GM18861 (cell line): ENCODE results near the gene MOGAT1.

Experiments used
- ATAC-seq: cut with Tn5 transposase; IDR thresholded peaks from one replicate; pipeline ENCODE4 v1.9.1; 2021; ENCODE audit not compliant: unreplicated experiment

Gene MOGAT1, protein sequence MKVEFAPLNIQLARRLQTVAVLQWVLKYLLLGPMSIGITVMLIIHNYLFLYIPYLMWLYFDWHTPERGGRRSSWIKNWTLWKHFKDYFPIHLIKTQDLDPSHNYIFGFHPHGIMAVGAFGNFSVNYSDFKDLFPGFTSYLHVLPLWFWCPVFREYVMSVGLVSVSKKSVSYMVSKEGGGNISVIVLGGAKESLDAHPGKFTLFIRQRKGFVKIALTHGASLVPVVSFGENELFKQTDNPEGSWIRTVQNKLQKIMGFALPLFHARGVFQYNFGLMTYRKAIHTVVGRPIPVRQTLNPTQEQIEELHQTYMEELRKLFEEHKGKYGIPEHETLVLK

DNA sequence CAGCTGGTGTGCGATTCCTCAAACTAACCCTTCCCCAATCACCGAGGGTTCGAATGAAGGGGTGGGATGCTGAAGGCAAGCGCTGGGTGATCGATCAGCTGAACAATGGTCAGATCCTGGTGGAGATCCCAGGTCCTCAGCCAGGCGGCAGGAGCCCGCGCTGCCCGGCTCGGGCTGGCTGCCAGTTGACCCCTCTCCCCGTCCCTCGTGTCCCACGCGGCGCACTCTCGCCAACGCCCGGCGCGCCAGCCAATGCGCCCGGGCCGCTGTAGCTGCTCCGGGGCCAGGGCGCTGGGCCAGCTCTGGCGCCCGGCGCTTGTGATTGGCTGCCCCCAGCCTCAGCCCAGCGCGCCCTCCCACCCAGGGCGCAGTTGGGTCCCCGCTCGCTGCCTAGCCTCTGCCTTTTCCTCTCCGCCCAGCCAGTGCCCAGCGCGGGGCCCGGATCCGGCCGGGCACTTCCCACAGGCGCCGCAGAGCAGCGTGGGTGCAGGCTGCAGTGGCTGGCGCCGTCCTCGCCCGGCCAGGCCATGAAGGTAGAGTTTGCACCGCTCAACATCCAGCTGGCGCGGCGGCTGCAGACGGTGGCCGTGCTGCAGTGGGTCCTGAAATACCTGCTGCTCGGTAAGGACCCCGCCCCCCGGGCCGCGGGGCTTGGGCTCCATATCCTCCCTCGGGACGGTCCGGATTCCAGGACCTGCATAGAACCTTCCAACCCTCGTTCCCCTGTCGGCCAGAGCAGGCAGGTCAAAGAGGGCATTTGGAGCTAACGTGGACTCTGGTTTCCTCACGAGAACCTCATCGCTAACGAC is at the start of gene MOGAT1:
TSS of gene MOGAT1 (plus strand) at position 400 of the 809 bp plus-strand sequence. CDS start at position 528, 128 bp downstream.
- ATAC-seq, result no peak

DNA sequence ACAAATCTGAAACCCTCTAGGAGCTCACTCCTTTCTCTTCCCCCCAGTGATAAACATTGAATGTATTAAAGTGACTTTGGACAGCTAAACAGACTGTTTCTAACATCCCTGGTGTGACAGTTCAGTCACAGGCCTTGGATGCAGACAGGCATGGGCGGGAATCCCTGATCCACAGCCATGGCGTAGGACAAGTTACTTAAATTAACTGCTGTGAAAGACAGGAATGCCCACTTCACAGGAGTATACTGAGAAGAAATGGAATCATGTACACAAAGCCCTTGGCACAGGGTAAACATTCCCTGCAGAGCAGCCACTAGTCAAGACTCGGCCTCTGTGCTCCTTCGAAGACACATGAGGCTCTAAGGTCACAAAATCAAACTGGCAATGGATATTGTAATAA is 49.6 kb upstream of the MOGAT1 start:
- no peak for ATAC-seq

DNA sequence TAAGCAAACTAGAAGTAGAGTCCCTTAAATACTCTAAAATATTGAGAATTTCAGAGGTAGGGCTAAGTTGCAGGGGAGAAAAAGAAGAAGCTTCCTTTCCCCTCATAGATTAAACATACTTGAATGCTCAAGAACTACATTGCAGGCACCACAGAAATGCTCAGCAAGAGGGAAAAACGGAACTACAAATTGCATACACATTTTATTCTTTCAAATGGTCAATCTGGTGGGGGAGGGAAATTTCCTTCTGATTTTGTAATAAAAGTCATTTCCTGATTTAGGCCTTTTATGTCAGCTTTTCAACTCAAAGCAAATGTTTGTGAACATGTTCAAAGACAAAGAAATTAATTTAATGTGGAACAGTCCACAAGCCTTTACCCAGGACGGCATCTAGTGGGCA is 48.5 kb upstream of the MOGAT1 start:
- no peak for ATAC-seq

DNA sequence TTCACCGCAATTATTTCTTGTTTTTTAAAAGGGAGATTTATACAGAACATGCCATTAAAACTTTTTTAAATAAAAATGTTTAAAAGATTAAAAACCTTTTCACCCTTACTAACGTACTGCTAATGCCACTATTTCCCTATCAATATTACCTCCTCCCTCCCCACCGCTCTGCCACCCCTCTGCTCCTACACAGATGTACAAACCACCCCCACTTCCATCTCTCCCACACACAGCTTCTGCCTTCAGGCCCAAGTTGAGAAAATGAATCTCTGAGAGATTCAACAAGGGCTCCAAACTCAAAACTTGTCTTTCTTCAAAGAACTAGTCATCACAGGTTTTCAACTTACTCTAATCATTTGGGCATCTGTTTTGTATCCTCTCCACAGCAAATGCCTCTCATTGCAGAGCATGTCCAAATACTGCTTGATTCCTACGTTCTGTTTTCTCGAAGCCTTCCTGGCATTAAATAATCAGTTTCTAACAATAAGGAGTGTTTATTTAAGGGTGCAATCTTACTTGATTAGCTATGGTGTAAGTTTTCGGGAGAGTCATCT is 47.6 kb upstream of the MOGAT1 start:
- no peak for ATAC-seq

DNA sequence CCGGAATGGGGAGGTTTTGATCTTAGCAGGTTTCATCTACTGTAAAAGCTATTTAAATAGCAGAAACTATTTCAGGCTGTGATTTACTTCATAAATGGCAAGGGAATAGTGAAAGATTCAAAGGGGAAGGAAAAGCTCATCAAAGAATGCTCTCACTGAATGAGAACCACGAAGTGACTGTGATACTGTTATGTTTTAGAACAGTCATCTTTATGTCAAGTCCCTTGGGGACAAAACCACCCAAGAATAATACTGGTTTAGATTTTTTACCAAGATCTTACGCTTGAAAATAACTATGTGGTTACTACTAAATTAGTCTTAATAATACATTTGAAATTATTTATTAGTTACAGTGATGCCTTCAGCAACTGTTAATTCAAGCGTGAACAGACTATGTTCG is 43.7 kb upstream of the MOGAT1 start:
- ATAC-seq, result no peak

DNA sequence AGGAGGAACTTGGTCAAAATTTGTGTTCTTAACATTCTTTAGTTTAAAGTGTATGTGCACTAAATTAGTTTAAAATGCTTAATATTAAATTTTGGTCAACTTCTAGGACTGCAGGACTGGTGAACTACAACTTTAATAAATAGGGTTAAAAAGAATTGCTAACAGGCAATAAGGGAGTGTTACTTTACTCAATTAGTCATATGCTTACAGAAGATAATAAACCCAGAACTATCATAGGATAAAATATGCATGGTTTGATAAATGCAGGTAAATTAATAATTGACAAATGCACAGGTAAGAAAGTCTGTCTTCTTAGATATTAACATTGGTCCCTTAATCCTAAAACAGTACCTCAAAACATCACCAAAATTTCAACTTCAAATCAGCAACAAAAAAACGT is 36.2 kb upstream of the MOGAT1 start:
- no peak for ATAC-seq

DNA sequence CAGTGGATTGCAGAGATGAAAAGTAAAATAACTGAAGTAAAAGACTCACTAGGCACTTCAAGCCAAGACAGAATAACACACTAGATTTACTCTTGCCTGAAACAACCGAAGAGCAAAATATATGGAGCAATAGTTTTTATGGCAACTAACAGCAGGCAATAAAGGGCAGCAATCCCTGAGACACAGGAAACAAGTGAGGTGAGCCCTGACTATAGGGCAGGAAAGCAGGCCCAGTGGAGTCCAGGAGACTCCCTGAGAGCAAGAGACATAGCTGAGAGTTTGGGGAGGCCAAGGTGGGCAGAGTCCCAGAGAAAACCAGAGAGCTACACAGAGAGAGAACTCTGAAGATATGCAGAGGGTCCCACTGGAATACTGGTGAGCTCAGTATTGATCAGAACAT is 34.4 kb upstream of the MOGAT1 start:
- ATAC-seq, result no peak

DNA sequence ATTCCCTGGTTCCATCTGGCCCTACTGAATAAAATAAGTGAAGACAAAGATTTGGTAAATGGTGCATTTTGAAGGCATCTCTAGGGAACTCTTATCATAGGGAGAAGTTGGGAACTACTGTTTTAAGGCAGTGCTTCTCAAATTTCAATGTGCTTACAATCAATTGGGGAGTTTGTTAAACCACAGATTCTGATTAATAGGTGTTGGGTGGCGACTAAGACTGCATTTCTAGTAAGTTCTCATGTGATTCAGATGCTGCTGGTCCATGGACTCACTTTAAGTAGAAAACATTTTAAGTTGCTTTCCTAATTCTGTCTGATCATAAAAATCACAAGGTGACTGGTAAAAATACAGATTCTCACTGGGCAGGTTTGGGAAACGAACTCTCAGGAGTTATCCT is 30.1 kb upstream of the MOGAT1 start:
- no peak for ATAC-seq

DNA sequence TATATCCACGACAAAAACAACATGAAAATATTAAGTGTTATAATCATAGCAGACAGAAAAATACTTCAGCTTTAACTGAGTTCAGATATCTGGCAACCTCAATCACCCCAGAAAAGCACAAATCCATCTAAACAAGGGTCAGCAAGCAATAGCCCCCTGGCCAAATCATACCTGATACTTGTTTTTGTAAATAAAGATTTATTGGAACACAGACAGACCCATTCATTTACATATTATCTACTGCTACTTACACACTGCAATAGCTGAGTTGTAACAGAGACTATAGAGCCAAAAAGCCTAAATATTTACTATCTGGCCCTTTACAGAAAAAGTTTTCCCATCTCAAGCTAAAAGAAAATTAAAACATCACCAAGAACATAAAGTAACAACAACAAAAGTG is 28.3 kb upstream of the MOGAT1 start:
- ATAC-seq, result no peak

DNA sequence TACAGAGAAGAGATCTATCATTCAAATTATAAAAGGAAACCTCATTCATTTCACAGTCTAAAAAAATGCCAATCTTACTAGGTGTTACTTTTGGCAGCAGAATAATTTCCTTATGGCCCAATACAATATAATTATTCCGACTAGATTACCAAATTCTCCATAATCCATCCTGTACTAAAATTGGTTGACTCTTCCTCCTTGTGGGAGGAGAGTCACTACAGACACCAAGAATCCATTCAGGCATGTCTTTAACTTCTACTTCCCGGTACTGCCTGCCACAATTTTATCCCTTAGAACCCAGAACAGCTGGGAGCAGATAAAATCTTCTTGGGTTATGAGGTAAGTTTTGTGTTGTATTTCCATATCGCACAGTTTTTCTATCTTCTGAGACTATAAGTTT is 25.4 kb upstream of the MOGAT1 start:
- no peak for ATAC-seq

DNA sequence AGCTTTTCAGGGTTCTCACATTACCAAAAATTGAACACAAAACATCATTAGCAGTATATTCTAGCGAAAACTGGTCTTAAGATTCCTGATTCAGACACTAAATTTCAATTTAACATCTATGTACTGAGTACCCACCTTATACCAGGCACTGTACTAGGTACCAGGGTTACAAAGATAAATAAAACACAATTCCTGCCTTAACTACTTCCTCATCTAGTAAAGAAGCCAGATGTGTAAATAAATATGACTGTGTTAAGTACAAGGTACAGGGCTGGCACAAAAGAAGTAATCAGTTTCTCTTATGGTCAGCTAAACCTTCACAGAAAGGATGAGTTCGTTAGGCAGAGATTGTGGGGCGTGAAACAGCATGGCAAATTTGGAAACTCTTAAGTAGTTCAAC is 21.7 kb upstream of the MOGAT1 start:
- no peak for ATAC-seq

DNA sequence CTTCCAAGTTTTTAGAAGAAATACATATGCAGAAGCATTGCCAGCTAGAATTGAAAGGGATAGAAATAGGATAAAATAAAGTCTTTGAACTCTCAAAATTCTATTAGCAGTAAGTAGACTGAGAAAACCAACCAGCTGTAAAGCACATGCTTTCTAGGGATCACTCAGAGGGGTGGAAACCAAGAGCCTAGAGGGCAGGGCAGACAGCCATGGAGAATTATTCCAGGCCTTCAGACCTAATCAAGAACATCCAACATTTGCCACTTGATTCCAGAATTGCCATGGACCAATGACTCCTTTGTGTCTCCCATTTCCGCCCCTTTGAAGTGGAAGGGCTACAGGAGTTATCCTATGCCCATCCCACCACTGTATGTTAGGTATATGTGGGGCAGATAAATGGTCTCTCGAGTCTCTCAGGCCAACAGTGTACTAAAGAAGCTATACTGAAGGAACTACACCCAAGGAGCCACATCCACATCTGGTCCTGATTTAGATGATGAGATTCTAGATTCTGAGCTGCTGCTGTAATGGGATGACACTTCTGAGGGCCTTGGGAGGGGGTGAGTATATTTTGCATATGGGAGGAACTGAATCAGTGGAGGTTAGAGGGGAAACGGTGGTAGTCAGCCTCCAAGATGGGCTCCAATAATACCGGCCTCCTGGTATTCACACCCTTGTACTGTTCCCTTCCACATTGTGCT is 19.6 kb upstream of the MOGAT1 start:
- ATAC-seq, result no peak

DNA sequence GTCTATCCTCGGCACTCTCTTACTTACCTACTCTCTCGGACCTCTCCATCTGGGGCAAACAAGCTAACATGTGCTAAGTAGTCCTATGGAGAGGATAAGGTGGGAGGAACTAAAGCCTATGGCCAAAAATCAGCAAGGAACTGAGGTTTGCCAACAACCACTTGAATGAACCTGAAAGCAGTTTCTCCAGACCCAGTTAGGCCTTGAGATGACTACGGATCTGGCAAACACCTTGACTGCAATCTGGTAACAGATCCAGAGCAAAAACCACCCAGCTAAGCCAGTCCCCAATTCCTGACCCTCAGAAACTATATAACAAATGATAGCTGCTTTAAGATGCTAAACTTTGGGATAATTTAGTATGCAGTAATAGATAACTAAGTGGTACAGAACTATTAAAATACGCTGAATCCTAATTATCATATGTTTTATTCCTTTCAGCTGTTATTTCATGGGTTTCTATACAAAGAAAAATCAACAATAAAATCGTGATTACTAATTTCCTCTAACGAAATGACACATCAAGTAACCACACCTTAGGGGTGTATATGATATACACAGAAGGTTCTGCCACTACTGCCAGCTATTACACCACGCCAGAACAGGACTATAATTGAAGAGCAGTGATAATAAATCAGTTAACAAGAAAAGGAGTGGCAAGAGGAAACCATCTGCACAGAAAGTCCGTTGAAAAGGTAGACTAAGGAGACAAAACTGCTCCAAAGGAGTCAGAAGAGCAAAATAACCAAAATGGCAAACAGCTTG is 18.8 kb upstream of the MOGAT1 start:
- no peak for ATAC-seq

DNA sequence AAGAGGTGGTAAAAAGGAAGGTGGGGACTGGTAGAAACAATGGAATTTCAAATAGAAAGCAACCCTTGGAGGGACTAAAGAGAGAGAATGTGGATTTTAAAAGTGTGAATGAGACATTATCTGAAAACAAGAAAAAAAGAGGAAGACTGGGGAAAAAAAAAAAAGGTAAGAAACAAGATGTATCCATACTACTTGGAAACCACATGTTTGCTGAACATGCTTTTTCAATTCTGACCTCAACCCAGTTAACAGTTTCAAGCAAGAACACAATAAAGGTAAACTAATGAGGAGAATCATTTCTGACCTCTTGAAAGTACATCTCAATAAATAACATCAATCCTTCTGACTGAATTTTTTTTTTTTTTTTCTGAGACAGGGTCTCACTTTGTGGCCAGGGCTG is 18.2 kb upstream of the MOGAT1 start:
- no peak for ATAC-seq

DNA sequence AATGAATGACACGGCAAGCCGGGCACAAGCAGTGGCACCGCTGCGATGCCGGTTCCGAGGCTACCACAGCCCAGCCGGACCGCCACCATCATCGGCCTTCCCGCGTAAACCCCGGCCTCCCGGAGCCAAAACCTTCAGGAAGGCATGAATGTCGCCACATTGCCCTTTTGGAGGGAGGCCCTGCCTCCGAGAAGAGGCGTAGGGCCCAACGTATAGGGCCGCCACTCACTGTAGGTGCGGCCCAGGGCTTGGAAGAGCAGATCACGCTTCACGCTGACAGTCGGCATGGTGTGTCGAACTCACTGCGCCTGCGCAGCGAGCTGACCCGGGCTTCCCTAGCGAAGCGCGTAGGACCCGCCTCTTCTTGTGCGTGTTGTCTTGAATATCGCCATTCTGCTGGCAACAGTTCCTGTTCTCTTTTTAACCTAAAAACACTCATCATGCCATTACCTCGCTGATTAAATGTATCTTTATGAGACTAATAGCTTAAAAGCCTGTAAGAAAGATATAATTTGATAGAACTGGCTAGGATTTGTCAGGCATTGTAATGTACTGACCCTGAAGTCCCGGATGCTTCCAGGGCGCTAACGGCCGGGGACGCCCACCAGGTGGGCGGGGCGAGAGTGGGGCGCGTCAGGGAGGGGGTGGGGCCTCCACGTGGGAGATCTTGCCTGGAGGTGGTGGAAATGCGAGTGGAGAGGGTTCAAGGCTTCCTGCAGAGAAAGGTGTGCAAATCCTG is 15.5 kb upstream of the MOGAT1 start, which contains the start of gene FARSB:
TSS of gene FARSB (minus strand) at position 306 of the 739 bp plus-strand sequence. CDS start at position 287, 19 bp downstream.
- peak; percentile 90 for ATAC-seq

DNA sequence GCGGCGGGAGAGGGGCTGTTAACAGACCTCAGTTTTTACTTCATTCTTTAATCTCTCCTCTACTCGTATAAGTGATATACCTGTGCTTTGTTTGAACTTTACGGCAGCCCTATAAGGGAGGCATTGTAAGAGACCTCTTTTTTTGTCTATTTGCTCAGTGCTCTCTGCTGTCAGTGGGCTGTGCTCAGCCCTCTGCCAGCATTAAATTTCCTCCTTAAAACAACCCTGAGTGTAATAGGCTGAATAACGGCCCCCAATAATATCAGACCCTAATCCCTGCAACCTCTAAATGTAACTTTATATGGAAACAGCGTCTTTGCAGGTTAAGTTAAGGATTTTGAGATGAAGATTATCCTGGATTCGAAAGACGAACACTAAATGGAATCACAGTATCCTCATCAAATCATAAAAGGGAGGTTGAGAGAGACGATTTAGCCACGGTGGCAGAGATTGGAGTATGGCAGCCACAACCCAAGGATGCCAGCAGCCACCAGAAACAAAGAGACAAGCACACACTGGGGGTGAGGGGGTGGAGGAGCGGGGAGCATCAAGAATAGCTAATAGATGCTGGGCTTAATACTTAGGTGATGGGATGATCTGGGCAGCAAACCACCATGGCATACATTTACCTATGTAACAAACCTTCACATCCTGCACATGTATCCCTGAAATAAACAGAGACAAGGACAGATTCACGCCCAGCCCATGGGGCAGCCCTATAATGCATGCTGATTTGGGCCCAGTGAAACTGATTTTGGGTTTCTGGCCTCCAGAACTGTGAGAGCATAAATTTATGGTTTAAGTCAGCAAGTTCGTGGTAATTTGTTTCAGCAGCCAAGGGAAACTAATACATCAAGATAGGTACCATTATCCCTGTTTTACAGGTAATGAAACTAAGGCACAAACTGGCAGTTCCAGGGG is 14.7 kb upstream of the MOGAT1 start:
- ATAC-seq, result peak; percentile 14

DNA sequence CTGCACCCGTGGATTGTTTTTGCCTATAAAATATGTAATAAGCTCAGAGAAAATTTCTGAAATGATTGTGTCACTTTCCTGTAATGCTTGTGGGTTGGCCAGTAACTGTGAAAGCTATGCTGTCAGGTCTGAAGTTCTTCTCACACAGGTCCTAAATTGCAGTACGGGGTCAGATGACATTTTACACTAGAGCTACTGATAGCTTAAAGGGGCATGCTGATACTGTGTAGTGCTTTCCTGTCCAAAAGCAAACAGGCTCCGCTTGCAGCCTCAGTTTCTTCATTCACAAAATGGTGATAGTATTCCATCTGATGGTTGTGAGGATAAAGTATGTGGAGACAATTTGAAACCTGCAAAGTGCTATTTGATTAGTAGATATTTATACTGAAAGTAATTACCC is 8.0 kb upstream of the MOGAT1 start:
- no peak for ATAC-seq

DNA sequence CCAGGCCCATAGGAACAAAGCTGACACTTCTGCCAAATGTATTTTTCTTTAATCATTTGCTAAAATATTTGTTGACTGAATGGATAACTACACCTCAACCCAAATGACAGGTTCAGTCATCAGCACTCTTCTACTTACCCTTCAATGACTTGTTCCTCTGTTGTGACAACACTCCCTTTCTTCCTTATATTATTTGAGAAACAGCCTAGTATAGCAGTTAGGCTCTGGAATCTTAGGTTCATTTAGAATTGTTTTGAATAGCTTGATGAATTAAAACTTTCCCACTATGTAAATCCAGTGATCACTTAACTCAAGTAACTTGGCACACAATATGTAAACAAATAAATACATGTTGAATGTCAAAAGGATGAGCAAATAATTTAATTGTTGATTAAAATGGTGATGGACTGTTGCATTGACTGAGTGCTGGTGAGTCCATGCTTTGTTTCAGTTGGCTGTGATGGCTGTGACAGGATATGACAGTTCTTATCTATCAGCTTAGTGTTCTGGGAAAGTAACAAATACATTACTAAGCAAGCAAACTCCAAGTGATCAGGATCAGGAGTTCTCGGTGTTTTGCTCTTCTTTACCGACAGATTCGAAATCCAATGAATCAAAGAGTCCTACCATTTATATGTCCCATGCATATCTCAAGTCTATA is 2.8 kb upstream of the MOGAT1 start:
- ATAC-seq, result no peak
